Measurements from ENCODE around the gene PEDS1. TPM values are rescaled to one million over a fixed set of nuclear protein-coding genes. Genes with fewer than 3 reads are reported as not detected.
A peak's percentile ranks its signal among the peaks of the same experiment; 100 is the strongest.

The PEDS1 gene
- total and polyA plus RNA-seq, 2 of the 13 experiments (the other 11 are each of a cell fraction or from before 2014, with no cell fraction given), result 30.5 to 93.9 TPM

GRCh38 chr20:50186151-50186885 is 32.8 kb upstream of the PEDS1 start (continued):
- TF ChIP-seq ZNF646 (CRISPR knock-in tag; IDR thresholded peaks at IDR 0.05), result no peak
- peak; percentile 95; the same call in 1 of the 2 replicates for TF ChIP-seq IRF9 (CRISPR knock-in tag; IDR thresholded peaks at IDR 0.05; ENCODE audit: borderline replicate concordance)
- TF ChIP-seq ZNF326 (CRISPR knock-in tag; IDR thresholded peaks at IDR 0.05; ENCODE audit: borderline replicate concordance), result peak; percentile 63
- TF ChIP-seq ATF4 (CRISPR knock-in tag; IDR thresholded peaks at IDR 0.05), result no peak
- TF ChIP-seq ZNF75D (CRISPR knock-in tag; IDR thresholded peaks at IDR 0.05; ENCODE audit: borderline replicate concordance), result 0 out of 2 replicates have a peak, but pooled peaks have one; percentile 47
- no peak for TF ChIP-seq MLLT10 (CRISPR knock-in tag; IDR thresholded peaks at IDR 0.05)
- TF ChIP-seq MAFF (IDR thresholded peaks at IDR 0.05; ENCODE audit: low read depth, low read length), result no peak
- peak; percentile 35; the same call in 1 of the 2 replicates for TF ChIP-seq ZNF124 (CRISPR knock-in tag; IDR thresholded peaks at IDR 0.05)
- TF ChIP-seq CHD2 (IDR thresholded peaks at IDR 0.05; ENCODE audit: low read depth, low read length), result peak; percentile 60; the same call in 1 of the 2 replicates
- peak; percentile 47; the same call in 1 of the 2 replicates for TF ChIP-seq SRF (IDR thresholded peaks at IDR 0.05; ENCODE audit: low read depth, low read length)
- TF ChIP-seq KLF15 (CRISPR knock-in tag; IDR thresholded peaks at IDR 0.05; ENCODE audit: borderline replicate concordance), result no peak
- no peak for TF ChIP-seq NR2C2 (CRISPR knock-in tag; IDR thresholded peaks at IDR 0.05; ENCODE audit: borderline replicate concordance)
- TF ChIP-seq ZNF740 (CRISPR knock-in tag; IDR thresholded peaks at IDR 0.05), result peak; percentile 75
- TF ChIP-seq NR1H2 (CRISPR knock-in tag; IDR thresholded peaks at IDR 0.05; ENCODE audit: borderline replicate concordance, low read depth), result no peak
- 0 out of 2 replicates have a peak, but pooled peaks have one; percentile 41 for TF ChIP-seq ZNF276 (CRISPR knock-in tag; IDR thresholded peaks at IDR 0.05; ENCODE audit: low read depth)
- no peak for TF ChIP-seq GZF1 (CRISPR knock-in tag; IDR thresholded peaks at IDR 0.05)
- no peak for TF ChIP-seq NR2F2 (IDR thresholded peaks at IDR 0.05; ENCODE audit: borderline replicate concordance, low read depth)
- no peak for TF ChIP-seq KDM5A (IDR thresholded peaks at IDR 0.05; ENCODE audit: borderline replicate concordance, low read length)

Measured in HepG2 (cell line).